ENCODE data around the gene ARL6IP5. TPM values are rescaled to one million over a fixed set of nuclear protein-coding genes. Genes with fewer than 3 reads are reported as not detected.

The ARL6IP5 gene
- total and polyA plus RNA-seq, 2 donors from 2014 or later: 94.0 to 138 TPM

DNA sequence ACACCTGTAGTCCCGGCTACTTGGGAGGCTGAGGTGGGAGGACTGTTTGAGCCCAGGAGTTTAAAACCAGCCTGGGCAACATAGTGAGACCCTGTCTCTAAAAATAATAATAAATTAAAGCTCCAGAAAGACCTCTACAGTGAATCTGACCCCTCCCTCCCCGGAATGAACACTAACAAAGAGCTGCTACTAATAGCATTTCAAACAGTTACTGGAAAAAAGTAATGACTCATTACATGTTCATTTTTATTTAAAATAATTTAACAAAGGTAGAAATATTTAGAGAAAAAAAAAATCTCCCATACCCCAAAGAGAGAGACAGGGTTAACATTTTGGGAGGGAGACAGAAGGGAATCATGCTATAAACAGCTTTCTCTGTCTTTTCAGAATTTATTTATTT lies 2.4 kb upstream of the ARL6IP5 start:
- DNase-seq: no peak
- H3K4me3 ChIP-seq (ENCODE audit: low read length in 3 of 3): no peak overlapping the region
- no peaks in the 10 kb centered on the region for H3K27me3 ChIP-seq (ENCODE audit: control insufficient read depth, insufficient read depth, low read length)
- no peaks in the 10 kb centered on the region for H3K9me3 ChIP-seq (ENCODE audit: control insufficient read depth in 2 of 3, insufficient read depth in 1 of 3, low read length in 3 of 3)
- H3K27ac ChIP-seq (ENCODE audit: low read depth in 2 of 2, low read length in 2 of 2): no peak overlapping the region
- H3K36me3 ChIP-seq (ENCODE audit: control insufficient read depth in 2 of 3, insufficient read depth in 3 of 3, low read length in 3 of 3): no peaks in the 10 kb centered on the region
- intact Hi-C loops (cut with DNase I): no loop called here
- FAIRE-seq: no peak
- TF ChIP-seq, protein P1, sequence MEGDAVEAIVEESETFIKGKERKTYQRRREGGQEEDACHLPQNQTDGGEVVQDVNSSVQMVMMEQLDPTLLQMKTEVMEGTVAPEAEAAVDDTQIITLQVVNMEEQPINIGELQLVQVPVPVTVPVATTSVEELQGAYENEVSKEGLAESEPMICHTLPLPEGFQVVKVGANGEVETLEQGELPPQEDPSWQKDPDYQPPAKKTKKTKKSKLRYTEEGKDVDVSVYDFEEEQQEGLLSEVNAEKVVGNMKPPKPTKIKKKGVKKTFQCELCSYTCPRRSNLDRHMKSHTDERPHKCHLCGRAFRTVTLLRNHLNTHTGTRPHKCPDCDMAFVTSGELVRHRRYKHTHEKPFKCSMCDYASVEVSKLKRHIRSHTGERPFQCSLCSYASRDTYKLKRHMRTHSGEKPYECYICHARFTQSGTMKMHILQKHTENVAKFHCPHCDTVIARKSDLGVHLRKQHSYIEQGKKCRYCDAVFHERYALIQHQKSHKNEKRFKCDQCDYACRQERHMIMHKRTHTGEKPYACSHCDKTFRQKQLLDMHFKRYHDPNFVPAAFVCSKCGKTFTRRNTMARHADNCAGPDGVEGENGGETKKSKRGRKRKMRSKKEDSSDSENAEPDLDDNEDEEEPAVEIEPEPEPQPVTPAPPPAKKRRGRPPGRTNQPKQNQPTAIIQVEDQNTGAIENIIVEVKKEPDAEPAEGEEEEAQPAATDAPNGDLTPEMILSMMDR (IDR thresholded peaks at IDR 0.05; ENCODE audit: borderline replicate concordance, extremely low read depth, insufficient read depth): no peak
- peak overlapping the region in 1 of 3 donors; percentile 42 for H3K9ac ChIP-seq (ENCODE audit: low read length in 3 of 3)
- H3K4me1 ChIP-seq (ENCODE audit: control insufficient read depth in 2 of 3, insufficient read depth in 2 of 3, low read depth in 1 of 3, low read length in 3 of 3): peaks cover 0 to 27% (median 0%) of the 10 kb centered on the region in 3 donors

- peak overlapping the region in 1 of 3 donors; percentile 42 for H3K9ac ChIP-seq (ENCODE audit: low read length in 3 of 3)
- DNase-seq: peak in 3 of 5 donors; percentile 56 to 76 (median 69)
- no peak for FAIRE-seq
Observed at GRCh38 chr3:69082805-69083204, 1.9 kb upstream of the ARL6IP5 start.

DNA sequence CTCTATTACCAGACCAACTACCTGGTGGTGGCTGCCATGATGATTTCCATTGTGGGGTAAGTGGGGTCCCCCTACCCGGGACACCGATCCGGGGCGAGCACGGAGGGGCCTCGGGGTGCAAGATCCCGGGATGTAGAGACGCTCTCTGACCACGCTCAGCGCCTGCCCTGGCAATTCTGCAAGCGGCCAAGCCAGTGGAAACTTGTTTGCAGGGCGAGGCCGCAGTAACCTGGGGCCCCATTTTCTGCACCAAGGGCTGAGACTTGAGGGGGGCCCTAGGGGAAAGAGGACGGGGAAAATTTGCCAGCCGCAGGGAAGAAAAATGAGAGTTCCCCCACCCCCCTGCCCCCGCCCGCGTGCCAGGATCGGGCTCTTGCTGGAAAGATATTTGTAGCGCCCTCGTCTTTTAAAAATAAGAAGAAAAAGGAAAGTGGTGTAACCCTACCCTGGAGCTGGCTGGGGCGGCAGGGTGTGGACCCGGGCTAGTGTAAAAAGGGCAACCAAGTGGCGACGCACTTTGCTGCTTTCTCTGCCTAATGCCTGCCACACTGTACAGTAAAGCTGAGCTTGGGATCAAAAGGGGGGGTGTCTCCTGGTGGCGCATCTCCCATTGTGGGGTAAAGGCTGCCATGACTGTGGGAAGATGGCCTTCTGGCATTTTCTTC lies 563 bp downstream of the ARL6IP5 start:
- Histone ChIP-seq H3K36me3 (ENCODE audit: control insufficient read depth in 2 of 3, insufficient read depth in 3 of 3, low read length in 3 of 3) (no peaks in the 10 kb centered on the region), H3K4me3 (ENCODE audit: low read length in 3 of 3) (peak overlapping the region; percentile 84 to 95 (median 88)), H3K9me3 (ENCODE audit: control insufficient read depth in 2 of 3, insufficient read depth in 1 of 3, low read length in 3 of 3) (no peaks in the 10 kb centered on the region), H3K27ac (ENCODE audit: low read depth in 2 of 2, low read length in 2 of 2) (peak overlapping the region; percentile 89 to 96), H3K9ac (ENCODE audit: low read length in 3 of 3) (peak overlapping the region; percentile 76 to 97 (median 80)), H3K4me1 (ENCODE audit: control insufficient read depth in 2 of 3, insufficient read depth in 2 of 3, low read depth in 1 of 3, low read length in 3 of 3) (peaks cover 0 to 32% (median 9%) of the 10 kb centered on the region in 3 donors), H3K27me3 (ENCODE audit: control insufficient read depth, insufficient read depth, low read length) (no peaks in the 10 kb centered on the region)
- FAIRE-seq: no peak
- peak; percentile 18 to 82 (median 43) for DNase-seq
- TF ChIP-seq, protein P1 (IDR thresholded peaks at IDR 0.05; ENCODE audit: borderline replicate concordance, extremely low read depth, insufficient read depth): no peak
- intact Hi-C loops (cut with DNase I): no loop called here

More at GRCh38 chr3:69082805-69083204, 1.9 kb upstream of the ARL6IP5 start:
- no peaks in the 10 kb centered on the region for H3K27me3 ChIP-seq (ENCODE audit: control insufficient read depth, insufficient read depth, low read length)
- H3K4me3 ChIP-seq (ENCODE audit: low read length in 3 of 3): no peak overlapping the region
- TF ChIP-seq, protein P1 (IDR thresholded peaks at IDR 0.05; ENCODE audit: borderline replicate concordance, extremely low read depth, insufficient read depth): no peak
- intact Hi-C loops (cut with DNase I): no loop called here
- no peaks in the 10 kb centered on the region for H3K36me3 ChIP-seq (ENCODE audit: control insufficient read depth in 2 of 3, insufficient read depth in 3 of 3, low read length in 3 of 3)
- no peaks in the 10 kb centered on the region for H3K9me3 ChIP-seq (ENCODE audit: control insufficient read depth in 2 of 3, insufficient read depth in 1 of 3, low read length in 3 of 3)
- H3K27ac ChIP-seq (ENCODE audit: low read depth in 2 of 2, low read length in 2 of 2): no peak overlapping the region
- H3K4me1 ChIP-seq (ENCODE audit: control insufficient read depth in 2 of 3, insufficient read depth in 2 of 3, low read depth in 1 of 3, low read length in 3 of 3): peaks cover 0 to 29% (median 0%) of the 10 kb centered on the region in 3 donors

All from kidney (tissue), 14 donors.